Ovary (tissue), 10 donors: ENCODE measurements around the gene GOLGA6L6. TPM values are rescaled to one million over a fixed set of nuclear protein-coding genes. Genes with fewer than 3 reads are reported as not detected.
"Not testable (repeated sequence)": the region's sequence is repeated elsewhere in the genome, so short reads cannot be mapped to it uniquely, and the experiment has no call there.

Experiments
- DNase-seq, 5 donors: peaks; one replicate each; pipeline ENCODE4 v3.0.0-alpha.2; 2019 to 2020
- H3K27ac ChIP-seq, 2 donors: fragments of 200-600 bp; one replicate each; pipeline versions ENCODE4 v1.5.1 to v1.8.0; 2019 to 2022
- H3K27me3 ChIP-seq: fragments of 200-600 bp; one replicate; pipeline ENCODE4 v1.8.0; 2022
- H3K36me3 ChIP-seq: fragments of 200-600 bp; sonication (generic); one replicate; pipeline ENCODE4 v1.5.1; 2019
- H3K4me1 ChIP-seq: one replicate; pipeline ENCODE4 v1.8.1; 2013; ENCODE audit warnings: mild to moderate bottlenecking, moderate library complexity; ENCODE audit not compliant: insufficient read depth
- H3K4me3 ChIP-seq: fragments of 200-600 bp; sonication (generic); one replicate; pipeline ENCODE4 v1.5.1; 2017
- H3K9me3 ChIP-seq, 2 donors: fragments of 200-600 bp in 1 of 2; sonication (generic) in 1 of 2; one replicate each; pipeline versions ENCODE4 v1.5.1 to v1.8.1; 2013 to 2019; ENCODE audit warnings: mild to moderate bottlenecking in 1 of 2, moderate library complexity in 1 of 2
- WGBS, 3 donors: extraction: QIAGEN DNeasy Blood & Tissue Kit in 1 of 3; methylation state at CpG; one replicate each; pipeline versions ENCODE4 v1.1.5 to v1.1.7; 2013 to 2017; 5-methylcytosine and 5-hydroxymethylcytosine counted together
- intact Hi-C, 4 donors: fragments of 100-400 bp; cut with DNase I; formaldehyde crosslinking; loops; one replicate each; pipeline versions ENCODE4 v1.11.0 to v1.15.1; 2022 to 2023
- long read RNA-seq, 3 donors: library from polyadenylated mRNA in 2 of 3; unstranded in 2 of 3; transcript quantifications; one replicate each; pipeline ENCODE4 v2.0.0 and lab custom pipeline, GENCODE V29; 2021 to 2026
- polyA plus RNA-seq, 2 donors: library from polyadenylated mRNA; stranded (reverse); fragments of 200-250 nt in 1 of 2; fragments of 350-450 nt in 1 of 2; fragmentation: Illumina TruSeq in 1 of 2; extraction: RNeasy Lipid Tissue Mini Kit (QIAGEN cat#74804) in 1 of 2; gene quantifications; one replicate each; pipeline ENCODE4 v1.2.3, GENCODE V29; 2013 to 2014
- total RNA-seq, 7 donors: library from RNA; depleted of rRNA in 2 of 7; stranded (reverse); fragments of >200 nt in 2 of 7; fragmentation: NEBNext Ultra II Directional in 3 of 7; extraction: Animal tissue kit (Norgen Biotek cat#: 25700) in 3 of 7; gene quantifications; one replicate each; pipeline versions ENCODE4 v1.1.0 to v1.2.4, GENCODE V29; 2016 to 2023
- donor health status: DM: no; HTN: no; CAD: no; lungs with moderate emphysema.
- donor health status: DM: no; HTN: no; CAD: no.
- donor health status: Bipolar disorder and iron deficiency.
- donor health status: DM: yes; HTN: yes; CAD: no.
- donor health status: DM: no; HTN: no; CAD: no.
- donor health status: DM: yes; HTN: yes; CAD: no.

Gene GOLGA6L6, protein sequence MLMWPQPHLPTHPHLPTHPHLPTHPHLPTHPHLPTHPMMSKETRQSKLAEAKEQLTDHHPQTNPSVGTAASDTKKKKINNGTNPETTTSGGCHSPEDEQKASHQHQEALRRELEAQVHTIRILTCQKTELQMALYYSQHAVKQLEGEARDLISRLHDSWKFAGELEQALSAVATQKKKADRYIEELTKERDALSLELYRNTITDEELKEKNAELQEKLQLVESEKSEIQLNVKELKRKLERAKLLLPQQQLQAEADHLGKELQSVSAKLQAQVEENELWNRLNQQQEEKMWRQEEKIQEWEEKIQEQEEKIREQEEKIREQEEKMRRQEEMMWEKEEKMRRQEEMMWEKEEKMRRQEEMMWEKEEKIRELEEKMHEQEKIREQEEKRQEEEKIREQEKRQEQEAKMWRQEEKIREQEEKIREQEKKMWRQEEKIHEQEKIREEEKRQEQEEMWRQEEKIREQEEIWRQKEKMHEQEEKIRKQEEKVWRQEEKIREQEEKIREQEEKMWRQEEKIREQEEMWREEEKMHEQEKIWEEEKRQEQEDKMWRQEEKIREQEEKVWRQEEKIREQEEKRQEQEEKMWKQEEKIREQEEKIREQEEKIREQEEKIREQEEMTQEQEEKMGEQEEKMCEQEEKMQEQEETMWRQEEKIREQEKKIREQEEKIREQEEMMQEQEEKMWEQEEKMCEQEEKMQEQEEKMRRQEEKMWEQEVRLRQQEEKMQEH
- total RNA-seq, result not detected
- not detected for polyA plus RNA-seq
- long read RNA-seq, donor 1, result 0 reads
- long read RNA-seq, donor 2, result 0 reads
- long read RNA-seq, donor 3, result 0 reads

DNA sequence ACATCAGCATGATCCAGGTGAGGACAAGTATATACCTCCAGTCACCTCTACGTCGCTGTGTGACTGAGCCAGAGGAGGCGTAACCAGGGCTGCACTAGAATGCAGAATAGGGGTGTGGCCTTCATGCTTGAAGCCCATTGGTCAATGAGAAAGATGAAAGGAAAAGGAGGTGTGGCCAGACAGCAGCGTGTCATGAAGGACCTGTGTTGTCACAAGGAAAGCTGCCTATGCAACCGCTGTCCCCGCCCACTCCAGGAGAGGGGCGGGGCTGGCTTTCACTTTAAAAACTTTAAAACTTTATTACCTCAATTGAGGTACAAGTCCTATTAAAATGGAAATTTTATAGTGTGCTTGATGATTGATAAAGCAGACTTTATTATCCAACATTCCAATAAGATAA lies at the start of gene GOLGA6L6:
GOLGA6L6 (minus strand) TSS at position 101 of the 400 bp plus-strand sequence; CDS start at position 10, 91 bp downstream.
- WGBS, 3 donors, result 76 to 86% (median 82%) methylated on average over 4 of the region's 7 CpGs
- H3K27me3 ChIP-seq, H3K4me1 ChIP-seq, H3K4me3 ChIP-seq, intact Hi-C loops, H3K36me3 ChIP-seq, H3K27ac ChIP-seq, DNase-seq, H3K9me3 ChIP-seq: not testable (repeated sequence)

DNA sequence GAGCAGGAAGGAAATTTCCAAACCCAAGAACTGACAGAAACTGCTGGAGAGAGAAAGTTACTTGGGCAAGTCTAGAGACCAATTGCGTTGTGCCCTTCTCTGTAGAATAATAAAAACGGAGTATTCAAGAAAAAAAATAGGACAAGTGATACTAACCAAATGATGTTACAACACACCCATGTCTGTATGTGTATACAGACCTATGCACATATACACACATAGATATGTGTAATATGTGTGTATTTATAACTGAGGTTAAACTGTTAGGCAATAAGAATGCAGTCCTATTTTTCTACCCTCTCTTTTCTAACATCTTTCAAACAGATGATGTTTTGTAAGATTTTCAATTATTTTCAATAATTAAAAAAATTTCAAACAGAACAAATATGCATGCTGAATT lies 48.5 kb upstream of the GOLGA6L6 start:
- H3K9me3 ChIP-seq, H3K4me3 ChIP-seq, H3K36me3 ChIP-seq, intact Hi-C loops, H3K4me1 ChIP-seq, DNase-seq, H3K27ac ChIP-seq, H3K27me3 ChIP-seq: not testable (repeated sequence)
- no CpG with 5 or more reads among the region's 2 CpGs for WGBS, 3 donors

DNA sequence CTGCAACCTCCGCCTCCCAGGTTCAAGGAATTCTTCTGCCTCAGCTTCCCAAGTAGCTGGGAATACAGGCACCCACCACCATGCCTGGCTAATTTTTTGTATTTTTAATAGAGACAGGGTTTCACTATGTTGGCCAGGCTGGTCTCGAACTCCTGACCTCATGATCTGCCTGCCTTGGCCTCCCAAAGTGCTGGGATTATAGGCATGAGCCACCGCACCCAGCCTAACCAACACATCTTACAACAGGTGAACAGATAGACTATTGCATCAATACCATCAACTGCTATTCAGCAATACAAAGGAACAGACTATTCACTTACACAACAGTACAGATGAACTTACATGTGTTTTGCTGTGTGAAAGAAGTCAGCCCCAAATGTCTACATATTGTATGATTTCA lies 45.2 kb upstream of the GOLGA6L6 start:
- H3K36me3 ChIP-seq, H3K4me3 ChIP-seq, H3K4me1 ChIP-seq, DNase-seq, H3K27ac ChIP-seq, H3K9me3 ChIP-seq, intact Hi-C loops, H3K27me3 ChIP-seq: not testable (repeated sequence)
- WGBS, 3 donors, result 73 to 81% methylated on average over 2 of the region's 3 CpGs; no CpG with 5 or more reads in 1 of the 3 donors

DNA sequence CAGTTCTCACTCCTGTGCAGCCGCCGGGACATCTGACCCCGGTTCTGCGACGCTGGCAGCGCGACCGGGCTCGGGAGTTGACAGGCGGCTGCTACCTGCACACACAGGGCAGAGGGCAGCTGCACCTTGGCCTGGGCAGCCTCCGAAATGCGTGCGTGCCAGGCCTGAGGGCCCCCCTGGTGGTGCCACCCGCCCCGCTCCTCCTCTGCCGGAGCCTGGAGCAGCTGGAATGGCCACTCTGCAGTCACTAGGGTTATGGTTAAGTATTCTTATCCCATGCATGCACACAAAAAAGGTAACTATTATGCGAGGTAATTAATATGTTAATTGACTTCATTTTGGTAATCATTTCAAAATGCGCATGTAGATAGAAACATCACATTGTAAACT lies 41.1 kb upstream of the GOLGA6L6 start:
- DNase-seq, H3K27me3 ChIP-seq, H3K4me3 ChIP-seq, H3K9me3 ChIP-seq, H3K27ac ChIP-seq, intact Hi-C loops, H3K4me1 ChIP-seq, H3K36me3 ChIP-seq: not testable (repeated sequence)
- 74 to 87% (median 85%) methylated on average over 5 to 9 of the region's 18 CpGs for WGBS, 3 donors

DNA sequence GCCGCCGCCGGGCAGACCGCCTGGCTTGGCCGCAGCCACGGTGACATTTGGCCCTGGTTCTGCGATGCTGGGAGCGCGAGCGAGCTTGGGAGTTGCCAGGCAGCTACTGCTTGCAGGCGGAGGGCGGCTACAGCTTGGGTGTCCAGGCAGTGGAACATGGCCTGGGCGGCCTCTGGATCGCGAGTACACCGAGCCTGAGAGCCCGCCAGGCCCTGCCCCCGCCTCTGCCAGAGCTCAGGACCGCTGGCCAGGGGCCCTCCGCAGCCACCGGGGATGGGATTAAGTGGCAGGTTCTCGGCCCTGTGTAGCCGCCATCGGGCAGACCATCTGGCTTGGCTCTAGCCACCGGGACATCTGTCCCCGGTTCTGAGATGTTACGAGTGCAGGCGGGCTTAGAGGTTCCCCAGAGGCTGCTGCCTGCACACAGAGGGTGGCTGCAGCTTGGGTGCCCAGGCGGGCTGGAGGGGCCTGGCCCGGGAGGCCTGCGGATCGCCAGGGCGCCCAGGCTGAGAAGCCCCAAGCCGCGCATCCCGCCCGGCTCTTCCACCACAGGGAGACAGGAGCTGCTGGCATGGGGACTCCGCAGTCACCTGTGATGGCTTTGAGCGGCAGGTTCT lies 40.6 kb upstream of the GOLGA6L6 start:
- H3K36me3 ChIP-seq, H3K4me1 ChIP-seq, H3K27me3 ChIP-seq, intact Hi-C loops, H3K27ac ChIP-seq, H3K9me3 ChIP-seq, H3K4me3 ChIP-seq, DNase-seq: not testable (repeated sequence)
- 56% methylated on average over 9 of the region's 39 CpGs; no CpG with 5 or more reads in 2 of the 3 donors for WGBS, 3 donors

DNA sequence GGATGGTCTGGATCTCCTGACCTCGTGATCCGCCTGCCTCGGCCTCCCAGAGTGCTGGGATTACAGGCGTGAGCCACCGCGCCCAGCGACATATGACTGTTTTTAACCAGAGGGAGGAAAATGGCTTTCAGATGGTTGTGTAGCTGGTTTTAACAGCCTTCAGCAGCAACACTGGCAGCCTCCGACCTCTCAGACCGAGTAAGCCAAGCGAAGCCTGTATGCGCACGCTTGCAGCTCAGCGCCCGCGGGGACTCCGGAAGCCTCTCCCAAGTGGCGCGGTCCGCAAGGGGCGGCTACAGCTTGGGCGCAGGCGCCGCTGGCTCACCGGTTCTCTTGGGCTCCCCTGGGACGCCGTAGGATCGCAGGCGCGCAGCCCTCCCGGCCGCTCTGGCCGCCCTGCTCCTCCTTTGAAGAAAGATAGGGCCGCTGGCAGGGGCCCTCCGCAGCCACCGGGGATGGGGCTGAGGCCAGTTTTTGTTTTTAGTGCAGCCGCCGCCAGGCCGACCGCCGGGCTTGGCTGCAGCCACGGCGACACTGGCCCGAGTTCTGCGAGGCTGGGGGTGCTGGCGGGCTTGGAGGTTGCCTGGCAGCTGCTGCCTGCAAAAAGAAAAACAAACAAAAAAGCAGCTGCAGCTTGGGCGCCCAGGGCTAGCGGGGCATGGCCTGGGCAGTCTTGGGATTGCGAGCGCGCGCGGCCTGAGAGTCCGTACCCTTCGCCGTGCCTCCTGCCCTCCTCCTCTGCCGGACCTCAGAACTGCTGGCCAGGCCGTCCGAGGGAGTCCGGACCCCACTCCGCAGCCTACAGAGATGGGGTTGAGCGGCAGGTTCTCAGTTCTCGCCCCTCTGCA lies 39.9 kb upstream of the GOLGA6L6 start:
- H3K9me3 ChIP-seq, H3K4me3 ChIP-seq, H3K4me1 ChIP-seq, DNase-seq, intact Hi-C loops, H3K36me3 ChIP-seq, H3K27me3 ChIP-seq, H3K27ac ChIP-seq: not testable (repeated sequence)
- WGBS, 3 donors, result 52% methylated on average over 14 of the region's 62 CpGs; no CpG with 5 or more reads in 2 of the 3 donors

DNA sequence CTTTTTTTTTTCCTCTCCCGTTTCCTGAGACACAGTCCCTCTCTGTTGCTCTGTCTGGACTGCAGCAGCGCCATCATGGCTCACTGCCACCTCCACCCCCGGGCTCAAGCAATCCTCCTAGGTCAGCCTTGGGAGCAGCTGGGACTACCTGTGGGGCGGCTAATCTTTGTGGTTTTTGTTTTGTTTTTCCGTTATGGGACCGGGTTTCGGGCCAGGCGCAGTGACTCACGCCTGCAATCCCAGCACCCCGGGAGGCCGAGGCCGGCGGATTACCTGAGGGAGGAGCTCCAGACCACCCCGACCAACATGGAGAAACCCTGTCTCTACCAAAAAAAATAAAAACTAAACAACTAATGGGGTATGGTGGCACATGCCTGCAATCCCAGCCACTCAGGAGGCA lies 38.1 kb upstream of the GOLGA6L6 start:
- H3K36me3 ChIP-seq, H3K4me1 ChIP-seq, DNase-seq, H3K4me3 ChIP-seq, H3K27ac ChIP-seq, H3K9me3 ChIP-seq, H3K27me3 ChIP-seq, intact Hi-C loops: not testable (repeated sequence)
- 80 to 87% methylated on average over 10 to 11 of the region's 14 CpGs; no CpG with 5 or more reads in 1 of the 3 donors for WGBS, 3 donors

DNA sequence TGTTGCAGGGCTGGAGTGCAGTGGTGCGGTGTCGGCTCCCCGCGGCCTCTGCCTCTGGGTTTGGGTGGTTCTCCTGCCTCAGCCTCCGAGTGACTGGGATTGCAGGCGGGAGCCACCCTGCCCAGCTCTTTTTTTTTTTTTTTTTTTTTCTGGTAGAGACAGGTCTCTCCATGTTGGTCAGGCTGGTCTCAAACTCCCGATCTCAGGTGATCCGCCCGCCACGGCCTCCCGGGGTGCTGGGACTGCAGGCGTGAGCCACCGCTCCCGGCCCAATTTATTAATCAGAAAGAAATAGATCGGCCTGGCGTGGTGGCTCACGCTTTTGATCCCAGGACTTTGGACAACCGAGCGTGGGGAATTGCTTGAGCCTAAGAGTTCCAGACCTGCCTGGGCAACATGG lies 9.7 kb upstream of the GOLGA6L6 start:
- H3K27ac ChIP-seq, H3K36me3 ChIP-seq, H3K4me3 ChIP-seq, H3K27me3 ChIP-seq, H3K9me3 ChIP-seq, intact Hi-C loops, H3K4me1 ChIP-seq, DNase-seq: not testable (repeated sequence)
- WGBS, 3 donors, result 93 to 100% (median 94%) methylated on average over 2 to 14 of the region's 19 CpGs

DNA sequence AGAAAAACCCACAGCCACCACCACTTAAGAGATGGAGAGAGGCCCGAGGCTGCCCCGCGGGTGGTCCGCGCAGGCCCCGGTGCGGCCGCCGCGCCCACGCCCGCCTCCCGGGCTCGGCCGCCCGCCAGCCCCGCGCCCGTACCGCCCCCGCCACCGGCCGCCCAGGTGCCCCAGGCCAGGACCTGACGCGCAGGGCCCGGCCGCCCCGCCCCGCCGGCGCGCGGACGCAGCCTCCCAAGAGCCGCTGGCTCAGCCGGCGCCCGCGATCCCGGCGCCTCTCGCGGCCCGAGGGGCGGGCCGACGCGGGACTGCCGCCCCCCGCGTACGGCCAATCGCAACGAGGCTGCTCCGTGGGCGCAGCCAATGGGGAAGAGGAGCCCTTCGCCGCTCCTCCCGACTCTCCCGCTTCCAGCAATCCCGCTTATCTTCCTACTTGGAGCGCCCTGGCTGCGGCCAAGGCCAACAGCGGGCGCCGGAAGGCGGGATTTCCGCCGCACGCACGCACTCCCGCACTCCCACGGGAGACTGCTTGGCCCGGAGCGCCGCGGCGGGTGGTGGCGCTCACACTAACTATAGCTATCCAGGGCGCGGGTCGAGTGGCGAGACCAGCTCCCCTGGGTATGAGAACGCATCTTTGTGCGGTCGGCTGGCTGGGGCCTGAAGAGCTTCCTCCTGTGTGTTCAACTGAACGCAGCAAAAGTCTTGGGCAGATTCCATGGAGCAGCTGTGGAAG lies 35.5 kb downstream of the GOLGA6L6 start:
- H3K27me3 ChIP-seq, H3K4me3 ChIP-seq, H3K9me3 ChIP-seq, intact Hi-C loops, H3K4me1 ChIP-seq, H3K27ac ChIP-seq, DNase-seq, H3K36me3 ChIP-seq: not testable (repeated sequence)
- 33% methylated on average over 33 of the region's 87 CpGs; no CpG with 5 or more reads in 2 of the 3 donors for WGBS, 3 donors

DNA sequence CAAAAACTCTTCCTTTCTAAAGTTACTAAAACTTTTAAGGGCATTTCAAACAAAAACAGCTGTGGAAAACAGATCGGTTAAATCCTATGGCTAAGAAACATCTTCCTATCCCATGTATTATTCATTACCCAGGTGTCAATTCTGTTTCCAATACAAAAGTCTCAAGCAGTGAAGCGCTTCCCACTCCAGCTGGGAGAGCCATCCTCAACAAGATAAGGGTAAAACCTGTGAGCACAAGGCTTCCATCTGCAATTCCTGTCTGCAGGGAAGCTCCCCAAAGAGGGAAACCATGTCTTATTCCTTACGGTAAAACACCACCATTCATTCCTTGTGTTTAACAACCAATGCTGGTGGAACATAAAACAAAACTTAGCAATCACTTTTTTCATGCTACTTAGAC lies 38.8 kb downstream of the GOLGA6L6 start:
- H3K27me3 ChIP-seq, H3K27ac ChIP-seq, DNase-seq, H3K9me3 ChIP-seq, H3K4me3 ChIP-seq, intact Hi-C loops, H3K4me1 ChIP-seq, H3K36me3 ChIP-seq: not testable (repeated sequence)
- no CpG with 5 or more reads among the region's 3 CpGs for WGBS, 3 donors
